Mucosa of descending colon (tissue), 3 donors: ENCODE measurements around the gene RAE1. TPM values are rescaled to one million over a fixed set of nuclear protein-coding genes. Genes with fewer than 3 reads are reported as not detected.

Source experiments
- ATAC-seq: fragments of 200-7000 bp; cut with Tn5 transposase; one replicate; pipeline ENCODE4 v1.9.1; 2020; ENCODE audit warnings: mild to moderate bottlenecking, moderate library complexity
- DNase-seq, 3 donors: peaks; one replicate each; pipeline ENCODE4 v3.0.0-alpha.2; 2020
- H3K36me3 ChIP-seq: fragments of 200-600 bp; one replicate; pipeline ENCODE4 v1.8.0; 2021; ENCODE audit warnings: low read depth, mild to moderate bottlenecking
- H3K4me1 ChIP-seq: fragments of 200-600 bp; one replicate; pipeline ENCODE4 v1.8.0; 2021; ENCODE audit warnings: low read depth, mild to moderate bottlenecking
- H3K4me3 ChIP-seq: fragments of 200-600 bp; one replicate; pipeline ENCODE4 v1.8.0; 2021; ENCODE audit warnings: mild to moderate bottlenecking
- H3K9me3 ChIP-seq: fragments of 200-600 bp; one replicate; pipeline ENCODE4 v1.8.0; 2021; ENCODE audit warnings: mild to moderate bottlenecking
- intact Hi-C, 2 donors: fragments of 100-400 bp; cut with DNase I in 1 of 2; cut with micrococcal nuclease in 1 of 2; formaldehyde crosslinking; loops; one replicate each; pipeline versions ENCODE4 v1.11.0 to v1.11.1; 2022; cut with DNase I, micrococcal nuclease
- total RNA-seq, 3 donors: library from RNA; stranded (reverse); fragmentation: NEBNext Ultra II Directional in 2 of 3; extraction: Animal tissue kit (Norgen Biotek cat#: 25700) in 2 of 3; gene quantifications; one replicate each; pipeline versions ENCODE4 v1.2.1 to v1.2.4, GENCODE V29; 2021 to 2023
- TF ChIP-seq, protein P1 (sequence below): fragments of 200-600 bp; IDR thresholded peaks from one replicate; pipeline ENCODE4 v1.8.0; 2022; ENCODE audit warnings: antibody characterized with exemption, mild to moderate bottlenecking
- donor health status: DM: no; HTN: no; CAD: no; lungs with moderate emphysema.
- donor health status: DM: no; HTN: no; CAD: no.
- donor health status: DM: no; HTN: yes; CAD: no.

The RAE1 gene
- total RNA-seq, 3 donors from 2014 or later: 17.6 to 21.0 (median 19.9) TPM

DNA sequence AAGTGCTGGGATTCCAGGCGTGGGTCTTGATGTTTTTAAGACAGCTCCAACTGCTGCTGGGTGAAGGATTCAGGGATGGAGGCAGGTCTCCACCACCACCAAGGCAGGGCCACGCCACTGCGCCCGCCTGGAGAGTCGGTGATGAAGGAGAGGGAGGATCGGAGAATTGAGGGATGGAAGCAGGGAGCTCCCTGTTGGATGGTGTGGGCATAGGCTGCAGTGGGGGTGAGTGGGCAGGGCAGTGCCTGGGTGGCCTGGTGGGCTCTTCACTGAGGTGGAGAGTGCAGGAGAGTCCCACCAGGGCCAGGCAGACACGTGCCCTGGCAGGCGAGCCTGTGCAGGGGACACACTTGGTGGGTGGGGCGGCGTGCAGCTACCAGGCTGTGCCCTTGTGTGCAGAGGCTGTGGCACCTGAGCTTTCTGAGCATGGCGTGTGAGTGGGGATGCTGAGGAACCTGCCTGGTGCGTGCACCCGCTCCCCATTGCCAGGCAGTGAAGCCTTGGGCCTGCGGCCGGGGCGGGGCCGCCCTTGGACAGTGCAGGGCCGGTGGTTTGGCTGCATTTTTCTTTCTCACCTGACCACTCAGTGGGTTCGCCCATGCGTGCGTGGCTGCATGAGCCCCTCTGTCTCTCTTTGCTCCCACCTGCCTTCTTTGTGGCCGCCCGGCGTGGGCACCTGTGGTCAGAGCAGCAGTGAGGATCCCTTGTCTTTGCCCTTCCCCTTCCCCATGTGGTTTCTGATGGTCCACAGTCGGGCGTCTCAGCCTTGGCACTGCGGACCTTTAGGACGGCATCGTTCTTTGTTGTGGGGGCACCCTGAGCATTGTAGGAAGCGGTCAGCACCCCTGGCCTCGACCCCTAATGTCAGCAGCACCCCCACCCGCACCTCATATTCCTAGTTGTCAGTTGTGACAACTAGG lies 51.4 kb downstream of the RAE1 start:
- ATAC-seq (no peak), DNase-seq (peak in 2 of 3 donors; percentile 22 to 48)
- Histone ChIP-seq H3K4me1 (peaks cover 28% of the 10 kb centered on the region), H3K36me3 (no peaks in the 10 kb centered on the region), H3K9me3 (no peaks in the 10 kb centered on the region), H3K4me3 (no peak overlapping the region)
- intact Hi-C loops: no loop called here
- TF ChIP-seq, protein P1, sequence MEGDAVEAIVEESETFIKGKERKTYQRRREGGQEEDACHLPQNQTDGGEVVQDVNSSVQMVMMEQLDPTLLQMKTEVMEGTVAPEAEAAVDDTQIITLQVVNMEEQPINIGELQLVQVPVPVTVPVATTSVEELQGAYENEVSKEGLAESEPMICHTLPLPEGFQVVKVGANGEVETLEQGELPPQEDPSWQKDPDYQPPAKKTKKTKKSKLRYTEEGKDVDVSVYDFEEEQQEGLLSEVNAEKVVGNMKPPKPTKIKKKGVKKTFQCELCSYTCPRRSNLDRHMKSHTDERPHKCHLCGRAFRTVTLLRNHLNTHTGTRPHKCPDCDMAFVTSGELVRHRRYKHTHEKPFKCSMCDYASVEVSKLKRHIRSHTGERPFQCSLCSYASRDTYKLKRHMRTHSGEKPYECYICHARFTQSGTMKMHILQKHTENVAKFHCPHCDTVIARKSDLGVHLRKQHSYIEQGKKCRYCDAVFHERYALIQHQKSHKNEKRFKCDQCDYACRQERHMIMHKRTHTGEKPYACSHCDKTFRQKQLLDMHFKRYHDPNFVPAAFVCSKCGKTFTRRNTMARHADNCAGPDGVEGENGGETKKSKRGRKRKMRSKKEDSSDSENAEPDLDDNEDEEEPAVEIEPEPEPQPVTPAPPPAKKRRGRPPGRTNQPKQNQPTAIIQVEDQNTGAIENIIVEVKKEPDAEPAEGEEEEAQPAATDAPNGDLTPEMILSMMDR: no peak

DNA sequence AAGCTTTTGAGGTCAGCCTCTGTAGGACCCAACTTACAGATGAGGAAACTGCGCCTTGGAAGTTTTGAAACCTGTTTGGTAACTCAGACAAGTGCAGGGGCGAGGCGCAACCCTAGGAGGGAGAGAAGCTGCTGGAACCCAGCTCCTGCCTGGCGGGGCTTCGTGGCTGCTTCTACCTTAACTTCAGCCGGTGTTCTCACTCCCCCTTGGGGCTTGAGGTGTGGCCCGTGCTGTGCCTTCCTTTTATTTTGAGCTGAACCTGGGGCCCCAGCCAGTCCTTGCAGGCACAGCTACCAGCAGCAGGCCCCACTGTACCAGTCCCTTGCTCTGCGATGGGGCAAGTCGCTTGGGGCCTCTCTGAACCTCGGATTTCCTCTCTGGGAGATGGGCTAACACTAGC lies 52.2 kb downstream of the RAE1 start:
- intact Hi-C loops: no loop called here
- TF ChIP-seq, protein P1: no peak
- DNase-seq: peak in 2 of 3 donors; percentile 10 to 27
- no peaks in the 10 kb centered on the region for H3K36me3 ChIP-seq
- peaks cover 21% of the 10 kb centered on the region for H3K4me1 ChIP-seq
- H3K4me3 ChIP-seq: no peak overlapping the region
- no peak for ATAC-seq
- no peaks in the 10 kb centered on the region for H3K9me3 ChIP-seq

DNA sequence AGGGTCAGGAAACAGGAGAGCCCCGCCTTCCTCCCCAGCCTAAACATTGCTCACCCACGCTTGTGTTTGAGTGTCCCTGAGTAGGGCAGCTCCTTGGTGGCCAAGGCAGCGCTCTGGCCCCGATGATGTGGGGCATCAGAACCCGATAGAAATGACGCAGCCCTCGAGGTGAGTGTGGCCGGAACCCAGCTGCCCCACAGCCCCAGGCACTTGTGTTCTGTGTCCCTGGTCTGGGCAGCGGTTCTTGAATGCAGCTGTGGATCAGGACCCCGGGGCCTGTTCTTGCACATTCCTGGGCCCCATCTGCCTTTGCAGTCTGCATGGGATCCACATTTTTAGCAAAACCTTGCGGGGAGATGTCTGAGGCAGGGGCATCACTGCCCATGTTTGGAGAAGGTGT lies 53.0 kb downstream of the RAE1 start:
- H3K4me3 ChIP-seq: no peak overlapping the region
- DNase-seq (peak in 2 of 3 donors; percentile 17 to 46), ATAC-seq (no peak)
- intact Hi-C loops: no loop called here
- TF ChIP-seq, protein P1: no peak
- H3K9me3 ChIP-seq: no peaks in the 10 kb centered on the region
- H3K4me1 ChIP-seq: peaks cover 14% of the 10 kb centered on the region
- no peaks in the 10 kb centered on the region for H3K36me3 ChIP-seq

DNA sequence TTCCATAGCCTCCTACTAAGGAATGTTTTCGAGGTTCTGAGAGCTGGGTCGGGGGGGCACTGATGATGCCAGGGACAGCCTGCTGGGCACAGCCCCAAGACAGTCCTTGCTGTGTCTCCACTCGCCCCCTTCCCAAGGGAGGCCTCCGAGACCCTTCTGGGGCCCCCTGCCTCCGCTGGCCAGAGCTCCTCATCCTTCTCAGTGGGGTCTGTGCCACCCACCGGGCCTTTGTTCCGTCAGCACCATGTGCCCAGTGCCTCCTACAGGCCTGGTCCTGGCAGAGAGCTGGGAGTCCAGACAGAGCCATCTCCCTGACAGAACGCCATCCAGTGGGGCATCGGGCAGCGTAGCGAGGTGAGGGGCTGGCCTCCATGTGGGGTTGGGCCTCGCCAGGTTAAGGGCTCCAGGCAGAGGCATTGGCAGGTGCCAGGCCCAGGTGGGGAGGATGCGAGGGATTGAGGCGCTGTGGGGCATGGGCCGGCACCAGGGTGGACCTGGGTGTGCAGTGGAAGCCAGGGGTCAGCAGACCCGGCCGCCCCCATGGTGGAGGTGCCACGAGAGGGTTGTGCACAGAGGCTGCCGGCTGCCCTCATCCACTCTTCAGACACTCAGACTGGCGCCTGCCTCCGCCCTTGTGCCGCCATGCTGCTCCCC lies 53.5 kb downstream of the RAE1 start:
- peak in 2 of 3 donors; percentile 21 to 44 for DNase-seq
- no peak for ATAC-seq
- Histone ChIP-seq H3K4me3 (no peak overlapping the region), H3K4me1 (peaks cover 9% of the 10 kb centered on the region), H3K36me3 (no peaks in the 10 kb centered on the region), H3K9me3 (no peaks in the 10 kb centered on the region)
- TF ChIP-seq, protein P1: no peak
- intact Hi-C loops: no loop called here

DNA sequence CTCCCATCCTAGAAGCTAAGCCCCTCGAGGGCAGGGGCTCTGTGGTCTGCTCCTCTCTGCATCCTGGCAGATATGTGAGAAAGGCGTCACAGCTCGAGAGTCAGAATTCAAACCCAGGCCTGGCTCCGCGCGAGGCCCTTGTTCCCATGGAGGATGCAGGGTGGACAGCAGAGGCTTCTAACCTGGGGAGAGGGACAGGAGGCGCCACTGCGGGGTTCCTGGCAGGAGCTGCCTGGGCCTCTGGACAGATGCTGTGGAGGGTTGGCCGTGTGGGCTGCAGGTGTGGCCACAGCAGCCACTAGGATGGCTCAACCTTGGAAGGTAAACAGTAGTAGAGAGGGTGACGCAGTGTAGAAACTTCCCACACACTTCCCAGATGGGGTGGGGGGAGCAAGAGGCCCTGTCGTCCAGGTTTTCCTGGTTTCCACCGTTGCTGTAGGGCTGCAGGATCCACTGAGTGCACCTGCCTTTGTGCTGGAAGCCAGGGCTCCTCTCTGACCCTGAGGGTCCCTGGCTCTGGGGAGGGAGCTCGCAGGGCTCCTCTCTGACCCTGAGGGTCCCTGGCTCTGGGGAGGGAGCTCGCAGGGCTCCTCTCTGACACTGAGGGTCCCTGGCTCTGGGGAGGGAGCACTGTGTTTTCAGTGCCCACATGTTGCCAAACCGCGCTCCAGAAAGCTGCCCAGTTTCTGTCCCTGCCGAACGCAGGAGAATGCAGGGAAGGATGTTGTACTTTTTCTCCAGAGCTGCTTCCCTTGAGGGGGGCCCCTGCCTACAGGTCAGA lies 54.4 kb downstream of the RAE1 start:
- no peak for ATAC-seq
- intact Hi-C loops: no loop called here
- Histone ChIP-seq H3K4me3 (no peak overlapping the region), H3K4me1 (peaks cover 4% of the 10 kb centered on the region), H3K36me3 (no peaks in the 10 kb centered on the region), H3K9me3 (no peaks in the 10 kb centered on the region)
- peak in 2 of 3 donors; percentile 15 to 24 for DNase-seq
- TF ChIP-seq, protein P1: no peak
